ENCODE data around the gene KCNH4.
A peak's percentile ranks its signal among the peaks of the same experiment; 100 is the strongest.

- TF ChIP-seq CTCF (conservative IDR thresholded peaks at IDR 0.05 in 1 of 2, IDR thresholded peaks at IDR 0.05 in 1 of 2; ENCODE audit: extremely low read depth in 1 of 2, insufficient read depth in 1 of 2, low read depth in 1 of 2, low read length in 2 of 2) (peak; percentile 16 to 38), EZH2 (IDR thresholded peaks at IDR 0.05; ENCODE audit: borderline replicate concordance, low read length) (no peak)
Observed at GRCh38 chr17:42163113-42163512, 17.8 kb downstream of the KCNH4 start.
